HG03439 (cell line): ENCODE measurements around the gene SLC49A3.
"Not testable (repeated sequence)": the region's sequence is repeated elsewhere in the genome, so short reads cannot be mapped to it uniquely, and the experiment has no call there.

Experiments
- ATAC-seq: cut with Tn5 transposase; IDR thresholded peaks from one replicate; pipeline ENCODE4 v1.9.1; 2021; ENCODE audit warnings: mild to moderate bottlenecking, moderate library complexity; ENCODE audit not compliant: unreplicated experiment

SLC49A3 gene

DNA sequence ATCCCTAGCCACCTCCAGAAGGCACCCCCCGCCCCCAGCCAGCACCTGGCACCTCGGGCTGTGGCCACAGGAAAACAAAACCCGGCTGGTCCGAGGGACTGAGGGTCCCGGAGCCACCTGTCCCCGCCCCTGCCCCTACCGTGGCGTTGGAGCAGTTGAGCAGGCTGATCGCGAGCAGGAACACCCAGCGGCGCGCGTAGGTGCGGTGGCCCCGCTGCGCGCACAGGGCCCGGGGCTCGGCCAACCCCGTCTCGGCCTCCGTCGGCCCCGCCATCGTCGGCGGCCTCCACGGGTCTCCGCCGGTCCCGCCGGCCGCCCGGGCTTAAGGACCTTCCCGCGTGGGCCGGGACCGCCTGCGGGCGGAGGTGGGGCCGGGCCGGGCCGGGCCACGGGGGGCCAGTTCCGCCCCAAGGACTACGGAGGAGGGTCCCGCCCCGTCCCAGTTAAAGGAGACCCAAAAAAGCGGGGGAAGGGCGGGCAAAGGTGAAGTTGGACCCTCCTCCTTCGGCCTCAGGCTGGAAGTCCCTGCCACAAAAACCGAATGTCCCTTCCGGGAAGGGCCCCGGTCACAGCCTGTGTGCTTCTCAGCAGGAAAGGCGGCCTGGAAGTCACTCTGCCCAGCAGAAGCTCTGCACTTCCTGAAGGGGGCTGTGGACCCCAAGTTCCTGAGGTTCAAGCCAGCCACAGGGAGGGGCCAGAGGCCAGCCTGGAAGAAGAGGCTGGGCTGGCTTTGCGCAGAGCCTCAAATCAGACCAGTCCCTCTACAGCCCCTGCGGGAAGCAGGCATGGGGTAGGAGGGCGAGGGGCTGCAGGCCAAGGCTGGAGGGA lies at the start of gene SLC49A3:
Gene SLC49A3 (minus strand): TSS at position 298 of the 828 bp plus-strand sequence. CDS start 24 bp downstream, at position 274.
- no peak for ATAC-seq

DNA sequence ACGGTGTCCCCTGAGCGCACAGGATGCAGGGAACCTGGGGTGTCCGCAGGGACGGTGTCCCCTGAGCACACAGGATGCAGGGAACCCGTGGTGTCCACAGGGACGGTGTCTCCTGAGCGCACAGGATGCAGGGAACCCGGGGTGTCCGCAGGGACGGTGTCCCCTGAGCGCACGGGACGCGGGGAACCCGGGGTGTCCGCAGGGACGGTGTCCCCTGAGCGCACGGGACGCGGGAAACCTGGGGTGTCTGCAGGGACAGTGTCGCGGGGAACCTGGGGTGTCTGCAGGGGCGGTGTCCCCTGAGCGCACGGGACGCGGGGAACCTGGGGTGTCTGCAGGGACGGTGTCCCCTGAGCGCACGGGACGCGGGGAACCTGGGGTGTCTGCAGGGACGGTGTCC lies 47.6 kb upstream of the SLC49A3 start:
- not testable (repeated sequence) for ATAC-seq

DNA sequence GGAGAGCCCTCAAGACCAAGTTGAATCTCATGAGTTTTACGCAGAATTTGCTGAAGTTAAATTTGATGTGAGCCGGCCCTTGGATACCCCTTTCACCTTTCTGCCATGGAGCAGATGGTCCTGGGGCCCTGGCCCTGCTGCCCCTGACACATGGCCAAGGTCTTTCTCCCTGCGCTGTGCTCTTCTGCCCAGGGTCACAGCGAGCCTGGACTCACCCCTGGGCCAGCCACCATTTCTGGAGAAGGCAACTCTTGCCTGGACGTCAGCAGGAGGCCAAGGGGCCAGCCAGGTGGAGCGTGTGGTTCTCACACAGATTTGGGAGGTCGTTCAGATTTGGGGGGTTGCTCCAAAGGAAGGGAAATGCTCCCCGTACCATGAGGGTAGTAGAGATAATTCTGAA lies 46.6 kb upstream of the SLC49A3 start:
- ATAC-seq, result no peak

DNA sequence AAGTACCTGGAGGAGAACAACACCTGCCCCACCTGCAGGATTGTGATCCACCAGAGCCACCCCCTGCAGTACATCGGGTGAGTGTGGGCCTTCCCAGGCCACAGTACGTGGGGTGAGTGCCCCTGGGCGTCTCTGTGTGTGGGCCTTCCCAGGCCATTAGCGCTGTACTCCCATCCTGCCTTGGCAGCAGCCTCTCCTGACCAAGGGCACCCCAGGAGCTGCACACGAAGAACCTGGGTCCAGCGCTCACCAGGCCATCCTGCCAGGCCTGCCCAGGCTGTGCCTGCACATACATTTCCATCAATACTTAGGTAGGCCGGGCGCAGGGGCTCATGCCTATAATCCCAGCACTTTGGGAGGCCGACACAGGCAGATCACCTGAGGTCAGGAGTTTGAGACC lies 46.0 kb upstream of the SLC49A3 start:
- ATAC-seq, result no peak

DNA sequence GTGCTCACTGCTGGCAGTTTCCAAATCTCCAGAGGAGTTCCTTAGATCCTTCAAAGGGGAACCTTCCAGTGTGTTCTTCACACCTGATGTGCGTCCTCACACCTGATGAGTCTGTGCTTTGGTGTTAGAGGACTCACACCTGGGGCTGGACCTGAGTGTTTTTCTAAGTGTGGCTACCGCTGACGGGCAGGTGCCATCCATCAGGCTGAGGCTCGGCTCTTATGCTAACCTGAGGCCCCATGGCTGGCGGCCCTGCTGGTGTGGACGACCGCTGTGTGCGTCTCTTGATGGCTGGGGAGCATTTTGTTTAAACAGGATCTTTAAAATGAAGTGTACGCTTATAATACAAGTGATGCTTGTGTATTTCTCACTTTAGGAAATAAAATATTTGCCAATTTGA lies 45.1 kb upstream of the SLC49A3 start:
- ATAC-seq, result no peak

DNA sequence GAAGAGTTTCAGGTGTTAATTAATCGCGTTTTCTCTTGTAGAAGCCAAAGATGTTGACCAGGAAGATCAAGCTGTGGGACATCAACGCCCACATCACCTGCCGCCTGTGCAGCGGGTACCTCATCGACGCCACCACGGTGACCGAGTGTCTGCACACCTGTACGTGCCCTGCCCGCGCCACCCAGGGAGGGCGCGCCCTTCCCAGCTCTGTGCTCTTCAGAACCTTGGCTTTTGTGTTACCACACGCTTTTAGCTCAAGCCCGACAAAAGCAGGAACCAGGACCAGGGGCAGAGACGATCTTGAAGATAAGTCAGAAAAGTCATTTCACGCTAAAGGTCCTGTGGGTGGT lies 44.7 kb upstream of the SLC49A3 start:
- ATAC-seq, result no peak

DNA sequence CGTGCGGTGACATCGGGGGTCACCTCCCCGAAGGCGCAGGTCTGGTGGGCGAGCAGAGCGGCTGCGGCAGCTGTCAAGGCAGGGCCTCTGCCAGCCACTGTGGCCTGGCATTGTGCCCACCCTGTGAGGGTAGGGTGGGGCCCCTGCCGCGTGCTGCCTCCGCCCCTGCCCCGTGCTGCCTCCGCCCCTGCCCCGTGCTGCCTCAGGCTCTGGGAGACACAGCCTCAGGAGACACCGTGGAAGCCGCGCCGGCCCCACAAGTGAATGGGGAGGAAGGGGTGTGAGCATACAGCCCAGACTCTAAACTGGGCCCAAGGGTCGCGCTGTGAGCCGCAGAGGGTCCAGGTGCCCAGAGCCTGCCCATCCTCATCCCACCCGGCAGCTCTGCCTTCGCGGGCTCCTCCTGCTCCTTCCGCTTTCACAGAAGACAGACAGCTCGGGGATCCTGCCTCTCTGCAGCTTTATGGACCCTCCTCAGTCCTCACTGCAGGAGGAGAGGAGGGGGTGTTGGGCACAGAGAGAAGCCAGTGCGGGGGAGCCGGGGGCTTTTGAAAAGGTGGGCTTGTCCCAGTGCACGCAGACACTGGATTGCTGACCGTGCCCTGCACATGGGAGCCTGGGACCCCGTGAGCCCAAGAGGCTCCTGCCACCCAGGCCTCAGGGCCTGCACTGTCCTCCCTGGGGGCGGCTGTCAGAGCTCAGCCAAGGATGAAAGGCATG lies 44.1 kb upstream of the SLC49A3 start:
- no peak for ATAC-seq

DNA sequence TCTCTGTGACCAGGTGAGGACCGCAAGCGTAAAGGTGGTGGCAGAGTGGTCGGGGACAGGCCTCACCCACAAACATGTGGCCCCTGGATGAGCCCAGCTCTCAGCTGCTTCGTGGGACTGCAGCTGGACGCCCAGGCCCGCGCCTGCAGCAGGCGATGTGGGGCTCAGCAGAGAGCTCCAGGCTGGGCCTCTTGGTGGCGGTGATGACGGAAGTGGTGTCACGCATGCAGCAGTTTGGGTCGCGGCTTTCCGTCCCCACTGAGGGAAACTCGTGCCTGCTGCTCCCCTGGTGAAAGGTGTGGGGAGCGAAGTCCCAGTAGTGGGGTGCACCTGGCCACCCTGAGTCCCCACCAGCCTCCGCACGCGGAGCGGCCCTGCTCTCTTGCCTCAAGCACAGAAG lies 43.5 kb upstream of the SLC49A3 start:
- ATAC-seq, result no peak

DNA sequence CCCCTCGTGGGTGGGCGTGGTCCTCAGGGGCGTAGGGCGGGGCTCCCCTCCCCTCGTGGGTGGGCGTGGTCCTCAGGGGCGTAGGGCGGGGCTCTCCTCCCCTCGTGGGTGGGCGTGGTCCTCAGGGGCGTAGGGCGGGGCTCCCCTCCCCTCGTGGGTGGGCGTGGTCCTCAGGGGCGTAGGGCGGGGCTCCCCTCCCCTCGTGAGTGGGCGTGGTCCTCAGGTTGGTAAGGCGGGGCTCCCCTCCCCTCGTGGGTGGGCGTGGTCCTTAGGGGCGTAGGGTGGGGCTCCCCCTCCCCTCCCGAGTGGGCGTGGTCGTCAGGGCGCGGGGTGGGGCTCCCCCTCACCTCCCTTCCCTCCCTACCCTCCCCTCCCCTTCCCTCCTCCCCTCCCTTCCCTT lies 43.0 kb upstream of the SLC49A3 start:
- ATAC-seq, result not testable (repeated sequence)

DNA sequence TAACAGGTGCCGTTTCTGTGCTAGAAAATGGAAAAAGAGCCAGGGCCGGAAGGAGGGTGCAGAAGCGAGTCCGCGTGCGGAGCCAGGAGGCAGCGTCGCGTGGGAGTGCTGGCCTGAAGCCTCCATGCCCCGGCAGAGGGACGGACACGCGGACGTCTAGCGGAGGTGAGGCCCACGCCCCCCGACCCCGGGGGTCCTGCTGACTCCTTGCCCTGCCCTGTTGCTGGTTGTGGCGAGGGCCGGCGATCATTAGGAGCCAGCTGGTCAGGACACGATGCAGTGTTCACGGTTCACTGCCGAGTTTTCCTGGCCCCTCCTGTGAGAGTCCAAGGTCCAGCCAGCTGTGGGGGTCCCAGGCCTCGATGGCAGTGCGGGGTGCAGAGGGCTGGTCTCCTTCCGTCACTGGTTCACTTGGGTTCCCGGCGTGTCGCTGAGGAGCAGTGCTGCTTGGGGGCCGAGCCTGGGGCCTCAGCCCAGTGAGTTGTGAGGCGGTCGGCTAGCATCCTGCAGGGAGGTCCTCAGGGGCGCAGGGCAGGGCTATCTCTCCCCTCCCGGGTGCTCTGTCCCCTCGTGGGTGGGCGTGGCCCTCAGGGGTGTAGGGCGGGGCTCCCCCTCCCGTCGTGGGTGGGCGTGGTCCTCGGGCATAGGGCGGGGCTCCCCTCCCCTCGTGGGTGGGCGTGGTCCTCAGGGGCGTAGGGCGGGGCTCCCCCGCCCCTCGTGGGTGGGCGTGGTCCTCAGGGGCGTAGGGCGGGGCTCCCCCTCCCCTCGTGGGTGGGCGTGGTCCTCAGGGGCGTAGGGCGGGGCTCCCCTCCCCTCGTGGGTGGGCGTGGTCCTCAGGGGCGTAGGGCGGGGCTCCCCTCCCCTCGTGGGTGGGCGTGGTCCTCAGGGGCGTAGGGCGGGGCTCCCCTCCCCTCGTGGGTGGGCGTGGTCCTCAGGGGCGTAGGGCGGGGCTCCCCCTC lies 42.3 kb upstream of the SLC49A3 start:
- ATAC-seq, result not testable (repeated sequence)

DNA sequence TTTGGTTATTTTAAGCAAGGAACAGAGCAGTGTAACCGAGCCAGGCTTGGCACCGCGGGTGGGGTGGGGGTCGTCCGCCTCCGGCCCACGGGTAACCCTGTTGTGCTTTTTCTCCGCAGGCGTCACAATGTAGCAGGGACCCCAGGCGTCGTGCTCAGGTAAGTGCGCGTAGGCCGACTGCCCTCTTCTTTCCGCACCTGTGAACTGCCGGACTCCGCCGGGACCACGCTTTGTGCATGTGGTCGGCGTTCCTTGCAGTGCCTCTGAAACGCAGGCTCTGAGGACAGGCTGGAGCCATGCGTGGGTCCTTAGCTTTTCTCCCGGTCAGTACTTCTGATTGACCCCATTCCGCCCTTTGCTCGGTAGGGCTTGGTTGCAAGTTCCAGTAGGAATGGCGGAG lies 41.6 kb upstream of the SLC49A3 start:
- no peak for ATAC-seq

DNA sequence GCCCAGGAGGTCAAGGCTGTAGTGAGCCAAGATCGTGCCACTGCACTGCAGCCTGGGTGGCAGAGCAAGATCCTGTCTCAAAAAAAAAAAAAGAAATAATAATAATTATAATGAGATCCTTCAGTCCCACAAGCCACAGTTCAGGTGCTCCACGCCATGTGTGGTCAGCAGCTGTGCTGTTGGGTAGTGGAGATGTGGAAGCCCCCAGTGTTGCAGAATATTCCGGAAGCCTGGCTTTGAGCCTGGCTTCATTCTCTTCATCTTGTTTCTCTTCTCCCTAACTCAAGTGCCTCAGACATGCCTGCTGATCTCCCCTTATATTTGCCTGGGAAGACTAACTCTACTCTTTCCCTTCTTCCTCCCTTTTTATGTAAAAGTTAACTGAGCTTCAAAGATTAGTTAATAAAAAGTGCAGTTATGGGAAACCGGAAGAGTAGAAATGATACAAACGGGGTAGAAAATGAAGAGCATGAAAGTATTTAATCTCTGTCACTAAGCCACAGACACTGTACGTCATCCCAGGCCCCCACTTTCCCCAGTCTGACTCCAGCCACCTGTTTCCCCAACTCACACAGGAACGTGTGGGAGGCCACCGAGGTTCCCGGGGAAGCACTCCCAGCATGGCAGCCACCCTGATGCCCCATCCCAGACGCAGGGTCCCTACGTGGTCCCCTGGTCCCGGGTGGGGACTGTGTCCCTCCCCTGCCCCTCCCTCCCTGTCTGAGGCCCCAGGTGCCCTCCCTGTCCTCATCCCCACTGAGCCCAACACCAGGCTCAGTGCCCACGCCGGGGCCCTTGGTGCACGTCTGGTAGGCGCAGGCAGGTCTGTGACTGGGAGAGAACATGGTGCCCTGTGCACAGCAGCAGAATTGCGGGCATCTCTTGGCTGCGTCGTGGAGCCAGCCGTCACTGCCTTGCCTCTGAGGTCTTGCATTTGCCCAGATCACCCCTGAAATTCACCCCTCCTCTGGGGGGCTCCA lies 40.7 kb upstream of the SLC49A3 start:
- ATAC-seq, result no peak

DNA sequence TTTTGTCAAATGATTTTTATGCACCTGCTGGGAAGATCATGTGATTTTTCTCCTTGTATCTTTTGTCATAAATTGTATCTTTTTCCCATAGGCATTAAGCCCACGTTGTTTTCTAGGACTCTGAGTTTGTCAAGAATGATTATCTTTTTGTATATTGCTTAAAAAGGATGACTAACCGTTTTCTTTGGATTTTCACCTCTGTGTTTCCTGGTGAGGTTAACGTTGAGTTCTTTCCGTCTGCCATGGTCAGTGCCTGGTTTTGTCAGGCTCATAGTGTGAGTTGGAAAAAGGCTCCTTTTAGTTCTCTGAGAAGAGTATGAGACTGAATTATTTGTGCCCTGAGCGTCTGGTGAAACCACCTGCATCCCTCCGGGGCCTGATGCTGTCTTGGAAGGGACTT lies 38.6 kb upstream of the SLC49A3 start:
- no peak for ATAC-seq

DNA sequence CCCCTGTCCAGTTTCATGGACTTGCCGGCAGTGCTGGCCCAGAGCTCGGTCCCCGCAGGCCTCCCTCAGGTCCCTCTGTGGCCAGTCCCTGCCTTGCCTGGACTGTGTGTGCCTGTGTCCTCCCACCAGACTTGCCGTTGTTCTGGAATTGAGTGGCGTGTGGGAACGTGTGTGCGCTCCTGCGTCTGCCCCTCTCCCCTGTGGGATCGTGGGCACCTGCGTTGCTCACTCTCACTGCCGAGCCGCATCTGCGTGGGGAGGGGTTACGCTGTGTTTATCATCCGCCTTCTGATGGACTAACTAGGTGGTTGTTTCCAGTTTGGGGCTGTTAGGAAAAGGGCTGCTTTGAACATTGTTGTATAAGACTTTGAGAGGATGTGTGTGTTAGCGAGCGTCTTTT lies 37.9 kb upstream of the SLC49A3 start:
- ATAC-seq, result no peak

DNA sequence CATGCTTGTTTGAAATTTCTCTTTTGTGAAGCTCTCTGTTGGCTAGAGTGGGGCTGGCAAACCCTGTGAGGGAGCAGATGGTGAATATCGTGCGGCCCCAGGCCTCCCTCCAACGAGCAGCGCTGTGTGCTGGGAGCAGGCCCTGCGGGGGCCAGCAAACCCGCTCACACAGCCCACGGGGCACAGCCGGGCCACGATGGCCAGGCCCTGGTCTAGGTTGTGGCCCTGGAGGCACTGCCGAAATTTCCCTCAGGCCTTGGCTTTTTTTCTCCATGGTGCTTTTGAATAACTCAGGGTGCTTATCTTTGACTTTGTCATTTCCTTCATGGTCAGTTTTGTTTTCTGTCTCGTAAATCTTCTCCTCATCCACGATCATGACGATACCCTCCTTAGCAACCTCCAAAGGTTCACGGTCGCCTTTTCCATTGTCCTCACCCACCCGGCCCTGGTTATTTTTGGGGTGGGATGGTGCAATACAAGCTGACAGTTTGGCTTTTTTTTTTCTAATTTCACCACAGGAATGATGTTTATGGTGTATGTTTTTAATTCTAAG lies 37.4 kb upstream of the SLC49A3 start:
- ATAC-seq, result no peak

DNA sequence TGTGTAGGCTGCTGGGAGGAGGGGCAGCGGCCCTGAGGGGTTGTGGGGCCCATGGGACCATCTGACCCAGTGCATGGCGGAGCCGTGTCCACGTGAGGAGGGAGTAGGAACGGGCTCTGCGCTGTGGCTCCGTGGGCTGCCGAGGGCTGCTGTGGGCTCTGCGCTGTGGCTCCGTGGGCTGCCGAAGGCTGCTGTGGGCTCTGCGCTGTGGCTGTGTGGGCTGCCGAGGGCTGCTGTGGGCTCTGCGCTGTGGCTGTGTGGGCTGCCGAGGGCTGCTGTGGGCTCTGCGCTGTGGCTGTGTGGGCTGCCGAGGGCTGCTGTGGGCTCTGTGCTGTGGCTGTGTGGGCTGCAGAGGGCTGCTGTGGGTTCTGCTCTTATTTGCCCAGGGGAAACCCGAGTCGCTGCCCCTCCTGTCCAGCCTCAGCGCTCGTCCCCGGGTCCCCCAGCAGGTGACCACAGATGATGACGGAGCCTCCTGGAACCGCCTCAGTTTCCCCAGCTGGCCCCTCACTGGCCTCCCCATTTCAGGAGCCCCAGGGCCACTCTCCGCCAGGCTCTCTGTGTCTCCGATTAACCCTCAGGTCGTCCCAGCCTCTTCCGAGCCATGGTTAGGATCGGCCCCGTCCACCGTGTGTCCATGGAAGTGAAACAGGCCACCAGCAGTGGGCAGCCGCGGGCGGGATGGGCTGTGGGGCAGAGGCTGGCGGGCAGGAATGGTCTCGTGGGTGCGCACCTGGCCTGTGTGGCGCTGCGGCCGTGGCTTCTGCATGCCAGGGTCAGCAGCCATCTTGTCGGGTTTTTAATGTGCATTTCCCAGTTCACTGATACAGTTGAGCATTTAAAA lies 36.7 kb upstream of the SLC49A3 start:
- no peak for ATAC-seq

DNA sequence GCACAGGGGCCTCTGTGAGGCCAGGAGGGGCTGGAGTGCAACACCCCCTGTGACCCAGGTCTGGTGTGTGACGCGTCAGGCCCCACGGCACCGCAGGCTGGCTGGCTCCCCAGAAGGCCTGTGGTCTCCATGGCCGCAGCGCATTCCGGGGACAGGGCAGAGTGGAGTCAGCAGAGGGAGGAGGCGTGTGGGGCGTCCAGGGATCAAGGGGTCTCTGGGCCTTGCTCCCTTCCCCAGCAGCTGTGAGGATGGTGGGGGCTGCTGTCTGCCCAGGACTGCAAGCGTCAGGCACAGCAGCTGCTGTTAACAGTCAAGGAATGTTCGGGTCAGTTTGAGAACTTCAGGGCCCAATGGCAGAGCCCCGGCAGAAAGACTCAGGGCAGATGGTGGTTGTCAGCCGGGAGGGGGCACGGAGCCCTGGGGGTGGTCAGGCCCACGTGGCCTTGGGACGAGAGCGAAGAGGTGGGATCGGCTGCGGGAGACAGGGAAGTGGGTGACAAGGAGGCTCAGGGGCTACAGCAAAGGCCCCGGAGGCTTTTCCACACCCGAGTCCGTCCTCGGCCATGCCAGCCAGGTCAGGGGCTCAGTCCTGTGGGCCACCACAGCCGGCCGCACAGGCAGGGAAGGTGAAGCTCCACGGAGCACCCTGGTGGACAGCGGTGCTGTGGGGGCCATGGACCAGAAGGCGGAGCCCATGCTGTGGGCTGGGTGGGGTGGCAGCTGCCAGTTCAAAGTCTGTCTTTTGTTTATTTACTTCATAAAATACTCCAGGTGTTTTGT lies 35.0 kb upstream of the SLC49A3 start:
- ATAC-seq, result no peak

DNA sequence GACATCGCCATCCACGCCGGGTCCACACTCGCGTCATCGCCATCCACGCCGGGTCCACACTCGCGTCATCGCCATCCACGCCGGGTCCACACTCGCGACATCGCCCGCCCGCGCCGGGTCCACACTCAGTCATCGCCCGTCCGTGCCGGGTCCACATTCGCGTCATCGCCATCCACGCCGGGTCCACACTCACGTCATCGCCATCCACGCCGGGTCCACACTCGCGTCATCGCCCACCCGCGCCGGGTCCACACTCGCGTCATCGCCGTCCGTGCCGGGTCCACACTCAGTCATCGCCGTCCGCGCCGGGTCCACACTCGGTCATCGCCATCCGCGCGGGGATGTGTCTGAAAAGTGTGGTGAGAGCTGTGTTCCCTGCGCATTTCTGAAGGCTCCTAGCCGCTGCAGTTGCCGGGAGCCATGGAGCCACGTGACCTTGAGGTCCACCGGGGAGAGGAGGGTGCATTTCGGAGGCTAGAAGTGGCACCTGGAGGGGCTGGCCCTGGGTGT lies 34.0 kb upstream of the SLC49A3 start:
- ATAC-seq, result no peak
